C4-2B (cell line): ENCODE data around the gene TMPRSS13.

ENCODE experiments used
- ZFX ChIP-seq: fragments of 450-650 bp; IDR thresholded peaks from 2 replicates; pipeline ENCODE4 v1.6.1; 2017
- TF ChIP-seq, protein P1 (sequence below): fragments of 450-650 bp; conservative IDR thresholded peaks from 2 replicates; pipeline ENCODE4 v1.5.1; 2017; ENCODE audit warnings: mild to moderate bottlenecking

- TF ChIP-seq, protein P1, sequence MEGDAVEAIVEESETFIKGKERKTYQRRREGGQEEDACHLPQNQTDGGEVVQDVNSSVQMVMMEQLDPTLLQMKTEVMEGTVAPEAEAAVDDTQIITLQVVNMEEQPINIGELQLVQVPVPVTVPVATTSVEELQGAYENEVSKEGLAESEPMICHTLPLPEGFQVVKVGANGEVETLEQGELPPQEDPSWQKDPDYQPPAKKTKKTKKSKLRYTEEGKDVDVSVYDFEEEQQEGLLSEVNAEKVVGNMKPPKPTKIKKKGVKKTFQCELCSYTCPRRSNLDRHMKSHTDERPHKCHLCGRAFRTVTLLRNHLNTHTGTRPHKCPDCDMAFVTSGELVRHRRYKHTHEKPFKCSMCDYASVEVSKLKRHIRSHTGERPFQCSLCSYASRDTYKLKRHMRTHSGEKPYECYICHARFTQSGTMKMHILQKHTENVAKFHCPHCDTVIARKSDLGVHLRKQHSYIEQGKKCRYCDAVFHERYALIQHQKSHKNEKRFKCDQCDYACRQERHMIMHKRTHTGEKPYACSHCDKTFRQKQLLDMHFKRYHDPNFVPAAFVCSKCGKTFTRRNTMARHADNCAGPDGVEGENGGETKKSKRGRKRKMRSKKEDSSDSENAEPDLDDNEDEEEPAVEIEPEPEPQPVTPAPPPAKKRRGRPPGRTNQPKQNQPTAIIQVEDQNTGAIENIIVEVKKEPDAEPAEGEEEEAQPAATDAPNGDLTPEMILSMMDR = no peak
- TF ChIP-seq ZFX = no peak
Observed at GRCh38 chr11:117898059-117898458, 31.1 kb downstream of the TMPRSS13 start.
